Calu3 (cell line): ENCODE data around the gene CERT1. TPM values are rescaled to one million over a fixed set of nuclear protein-coding genes. Genes with fewer than 3 reads are reported as not detected.

Experiments
- BruUV-seq: library from RNA; stranded (reverse); fragments of 400-500 nt; replicated peaks from 2 replicates; lab custom pipeline; 2021; lab: Mats Ljungman, UMichigan
- CTCF ChIA-PET: fragments of 300-600 bp; sonication (Branson Sonifier 250); formaldehyde crosslinking; loops from one replicate; lab custom pipeline; 2022; ENCODE audit warnings: antibody characterized with exemption; lab: Charles Lee
- DNase-seq: peaks from one replicate; pipeline ENCODE4 v3.0.0; 2022
- H3K27ac Mint-ChIP-seq: one replicate; pipeline ENCODE4 v1.8.0; 2022; ENCODE audit warnings: mixed read lengths; ENCODE audit not compliant: unreplicated experiment
- H3K27me3 Mint-ChIP-seq: one replicate; pipeline ENCODE4 v1.8.0; 2022; ENCODE audit warnings: mixed read lengths; ENCODE audit not compliant: unreplicated experiment
- H3K36me3 Mint-ChIP-seq: one replicate; pipeline ENCODE4 v1.8.0; 2022; ENCODE audit warnings: mild to moderate bottlenecking, moderate library complexity, mixed read lengths; ENCODE audit not compliant: insufficient read depth, unreplicated experiment
- H3K4me1 Mint-ChIP-seq: one replicate; pipeline ENCODE4 v1.8.0; 2022; ENCODE audit warnings: mild to moderate bottlenecking, low read depth, mixed read lengths; ENCODE audit not compliant: unreplicated experiment
- H3K4me3 Mint-ChIP-seq: one replicate; pipeline ENCODE4 v1.8.0; 2022; ENCODE audit warnings: mild to moderate bottlenecking, low read depth, moderate library complexity, mixed read lengths; ENCODE audit not compliant: unreplicated experiment
- H3K9me3 Mint-ChIP-seq: one replicate; pipeline ENCODE4 v1.8.0; 2022; ENCODE audit warnings: low read depth, mixed read lengths; ENCODE audit not compliant: unreplicated experiment
- intact Hi-C: fragments of 100-400 bp; cut with micrococcal nuclease; formaldehyde crosslinking; loops from one replicate; pipeline ENCODE4 v1.10.0; 2022; ENCODE audit not compliant: unreplicated experiment
- total RNA-seq: library from RNA; stranded (reverse); gene quantifications from 2 replicates; pipeline ENCODE4 v1.2.3, GENCODE V29; 2022
- TF ChIP-seq, protein P1 (sequence below): fragments of 200-600 bp; IDR thresholded peaks from one replicate; pipeline ENCODE4 v1.8.0; 2022; ENCODE audit warnings: antibody characterized with exemption; ENCODE audit not compliant: unreplicated experiment

CERT1 gene
- total RNA-seq, 1 experiment from 2014 or later, result 63.4 TPM

DNA sequence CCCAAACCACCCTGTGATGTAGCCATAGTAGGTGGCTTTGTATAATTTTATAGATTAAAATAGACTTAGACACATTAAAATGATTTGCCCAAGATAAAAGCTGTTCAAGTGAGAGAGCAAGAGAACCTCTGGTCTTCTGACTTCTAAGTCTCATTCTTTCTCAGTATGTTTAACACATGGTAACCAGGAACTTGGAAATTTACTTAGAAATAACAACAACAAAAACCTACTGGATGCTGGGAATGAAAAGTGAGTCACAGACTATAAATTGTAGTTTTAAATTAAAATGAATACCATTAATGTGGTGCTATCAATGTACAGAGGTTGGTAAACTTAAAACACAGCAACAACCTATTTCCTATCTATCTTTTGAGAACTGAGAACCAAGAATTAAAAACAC lies 144.0 kb downstream of the CERT1 start:
- H3K9me3 Mint-ChIP-seq, result no peaks in the 10 kb centered on the region
- CTCF ChIA-PET, result no interaction called here
- TF ChIP-seq, protein P1, sequence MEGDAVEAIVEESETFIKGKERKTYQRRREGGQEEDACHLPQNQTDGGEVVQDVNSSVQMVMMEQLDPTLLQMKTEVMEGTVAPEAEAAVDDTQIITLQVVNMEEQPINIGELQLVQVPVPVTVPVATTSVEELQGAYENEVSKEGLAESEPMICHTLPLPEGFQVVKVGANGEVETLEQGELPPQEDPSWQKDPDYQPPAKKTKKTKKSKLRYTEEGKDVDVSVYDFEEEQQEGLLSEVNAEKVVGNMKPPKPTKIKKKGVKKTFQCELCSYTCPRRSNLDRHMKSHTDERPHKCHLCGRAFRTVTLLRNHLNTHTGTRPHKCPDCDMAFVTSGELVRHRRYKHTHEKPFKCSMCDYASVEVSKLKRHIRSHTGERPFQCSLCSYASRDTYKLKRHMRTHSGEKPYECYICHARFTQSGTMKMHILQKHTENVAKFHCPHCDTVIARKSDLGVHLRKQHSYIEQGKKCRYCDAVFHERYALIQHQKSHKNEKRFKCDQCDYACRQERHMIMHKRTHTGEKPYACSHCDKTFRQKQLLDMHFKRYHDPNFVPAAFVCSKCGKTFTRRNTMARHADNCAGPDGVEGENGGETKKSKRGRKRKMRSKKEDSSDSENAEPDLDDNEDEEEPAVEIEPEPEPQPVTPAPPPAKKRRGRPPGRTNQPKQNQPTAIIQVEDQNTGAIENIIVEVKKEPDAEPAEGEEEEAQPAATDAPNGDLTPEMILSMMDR, result no peak
- H3K27ac Mint-ChIP-seq, result peak overlapping the region; percentile 13
- DNase-seq, result no peak
- intact Hi-C loops, result no loop called here
- H3K36me3 Mint-ChIP-seq, result peaks cover 58% of the 10 kb centered on the region
- H3K27me3 Mint-ChIP-seq, result no peaks in the 10 kb centered on the region
- H3K4me1 Mint-ChIP-seq, result no peaks in the 10 kb centered on the region
- BruUV-seq, result no TSS peak
- no peak overlapping the region for H3K4me3 Mint-ChIP-seq

DNA sequence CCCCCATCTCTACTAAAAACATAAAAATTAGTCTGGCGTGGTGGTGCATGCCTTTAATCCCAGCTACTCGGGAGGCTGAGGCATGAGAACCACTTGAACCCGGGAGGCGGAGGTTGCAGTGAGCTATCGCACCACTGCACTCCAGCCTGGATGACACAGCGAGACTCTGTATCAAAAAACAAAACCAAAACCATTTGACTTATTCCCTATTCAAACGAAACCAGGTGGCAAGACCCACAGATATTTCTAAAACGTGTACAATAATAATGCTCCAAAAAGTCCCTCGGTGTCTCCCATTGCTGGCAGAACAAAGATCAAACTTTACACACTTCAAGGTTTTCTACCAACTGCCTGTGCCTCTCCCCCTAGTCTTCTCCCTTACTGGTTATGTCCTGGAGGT lies 144.6 kb downstream of the CERT1 start:
- Mint-ChIP-seq H3K4me3 (no peak overlapping the region), H3K4me1 (no peaks in the 10 kb centered on the region), H3K36me3 (peaks cover 64% of the 10 kb centered on the region), H3K27me3 (no peaks in the 10 kb centered on the region), H3K27ac (peak overlapping the region; percentile 13), H3K9me3 (no peaks in the 10 kb centered on the region)
- CTCF ChIA-PET, result no interaction called here
- no TSS peak for BruUV-seq
- intact Hi-C loops, result no loop called here
- TF ChIP-seq, protein P1, result no peak
- DNase-seq, result no peak

DNA sequence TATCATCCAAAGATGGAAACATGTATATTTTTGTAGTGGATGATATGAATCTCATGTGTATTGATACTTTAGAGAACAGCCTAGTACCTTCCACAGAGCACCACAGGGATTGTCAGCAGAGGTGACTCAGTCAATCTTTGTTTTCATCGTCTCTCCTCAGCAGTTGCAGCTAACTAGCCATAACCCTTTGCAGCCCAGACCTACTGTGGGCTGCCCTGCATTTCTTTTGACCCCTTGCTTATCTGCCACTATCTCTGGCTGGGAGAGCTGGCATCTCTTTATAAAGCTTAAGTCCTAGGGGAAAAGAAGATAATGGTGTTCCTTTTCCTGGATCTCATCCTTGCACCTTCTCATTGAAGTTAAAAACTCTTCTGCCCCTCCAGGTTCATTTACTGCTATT lies 145.7 kb downstream of the CERT1 start:
- no TSS peak for BruUV-seq
- no peaks in the 10 kb centered on the region for H3K4me1 Mint-ChIP-seq
- no peaks in the 10 kb centered on the region for H3K27me3 Mint-ChIP-seq
- H3K27ac Mint-ChIP-seq, result peak overlapping the region; percentile 51
- no peak for DNase-seq
- TF ChIP-seq, protein P1, result no peak
- intact Hi-C loops, result no loop called here
- H3K9me3 Mint-ChIP-seq, result no peaks in the 10 kb centered on the region
- CTCF ChIA-PET, result interaction anchor here (0.6 kb wide), 1 partner anchor 275 kb away, joined by 3 read pairs; no protein-coding TSS in a partner anchor
- H3K36me3 Mint-ChIP-seq, result peaks cover 64% of the 10 kb centered on the region
- H3K4me3 Mint-ChIP-seq, result no peak overlapping the region

DNA sequence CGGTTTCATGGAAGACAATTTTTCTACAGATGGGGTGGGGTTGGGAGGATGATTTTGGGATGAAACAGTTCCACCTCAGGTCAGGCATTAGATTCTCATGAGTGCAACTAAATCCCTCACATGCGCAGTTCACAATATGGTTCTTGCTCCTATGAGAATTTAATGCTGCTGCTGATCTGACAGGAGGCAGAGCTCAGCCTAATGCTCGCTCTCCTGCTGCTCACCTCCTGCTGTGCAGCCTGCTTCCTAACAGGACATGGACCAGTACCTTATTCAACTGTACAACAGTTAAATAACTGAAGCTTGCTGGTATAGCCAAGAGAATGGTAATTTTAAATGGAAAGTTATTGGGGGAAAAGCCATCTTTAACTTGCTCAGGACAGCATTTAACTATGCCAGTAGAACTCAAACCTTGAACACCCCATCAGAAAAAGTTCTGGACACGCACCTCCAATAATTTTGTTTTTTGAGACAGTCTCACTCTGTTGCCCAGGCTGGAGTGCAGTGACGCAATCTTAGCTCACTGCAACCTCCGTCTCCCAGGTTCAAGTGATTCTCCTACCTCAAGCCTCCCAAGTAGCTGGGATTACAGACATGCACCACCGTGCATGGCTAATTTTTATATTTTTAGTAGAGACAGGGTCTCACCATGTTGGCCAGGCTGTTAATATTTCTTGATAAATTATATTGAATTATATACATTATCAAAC lies 146.7 kb downstream of the CERT1 start:
- Mint-ChIP-seq H3K4me3 (no peak overlapping the region), H3K4me1 (no peaks in the 10 kb centered on the region), H3K27ac (peak overlapping the region; percentile 41), H3K27me3 (no peaks in the 10 kb centered on the region), H3K9me3 (no peaks in the 10 kb centered on the region), H3K36me3 (peaks cover 74% of the 10 kb centered on the region)
- CTCF ChIA-PET, result no interaction called here
- intact Hi-C loops, result no loop called here
- DNase-seq, result no peak
- TF ChIP-seq, protein P1, result no peak
- no TSS peak for BruUV-seq
